ENCODE results near the gene CAB39. TPM values are rescaled to one million over a fixed set of nuclear protein-coding genes. Genes with fewer than 3 reads are reported as not detected.

Gene CAB39
- total RNA-seq, 4 donors from 2014 or later: 73.6 to 105 (median 83.9) TPM

- Histone ChIP-seq H3K9me3 (no peaks in the 10 kb centered on the region), H3K27ac (replicated peaks in 1 of 4) (no peak overlapping the region), H3K27me3 (peaks cover 11 to 46% (median 18%) of the 10 kb centered on the region in 4 donors), H3K36me3 (no peaks in the 10 kb centered on the region), H3K4me3 (no peak overlapping the region), H3K4me1 (peaks cover 9 to 13% (median 10%) of the 10 kb centered on the region in 4 donors)
- no peak for TF ChIP-seq POLR2A (IDR thresholded peaks at IDR 0.05; ENCODE audit: low read depth)
- no peak for TF ChIP-seq POLR2AphosphoS5 (IDR thresholded peaks at IDR 0.05)
- intact Hi-C loops (cut with DNase I): loop anchor here (10.0 kb wide), 1 partner anchor 215 kb away; no protein-coding TSS in a partner anchor
- no peak for DNase-seq (ENCODE audit: extremely low spot score)
- WGBS: 100% methylated on average over 3 of the region's 7 CpGs
These were observed 117.3 kb downstream of the CAB39 start for GRCh38 chr2:230829959-230830358.

DNA sequence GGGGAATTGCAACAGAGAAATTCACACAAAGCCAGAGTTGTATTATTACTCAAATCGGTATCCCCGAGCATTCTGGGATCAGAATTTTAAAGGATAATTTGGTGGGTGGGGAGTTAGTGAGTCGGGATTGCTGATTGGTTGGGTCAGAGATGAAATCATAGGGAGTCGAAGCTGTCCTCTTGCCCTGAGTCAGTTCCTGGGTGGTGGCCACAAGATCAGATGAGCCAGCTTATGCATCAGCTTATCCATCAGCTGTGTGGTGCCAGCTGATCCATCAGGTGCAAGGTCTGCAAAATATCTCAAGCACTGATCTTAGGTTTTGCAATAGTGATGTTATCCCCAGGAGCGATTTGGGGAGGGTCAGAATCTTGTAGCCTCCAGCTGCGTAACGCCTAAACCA lies 117.8 kb downstream of the CAB39 start:
- no peaks in the 10 kb centered on the region for H3K36me3 ChIP-seq
- intact Hi-C loops (cut with DNase I): no loop called here
- DNase-seq (ENCODE audit: extremely low spot score): no peak
- TF ChIP-seq POLR2A (IDR thresholded peaks at IDR 0.05; ENCODE audit: low read depth) (no peak), EP300 (IDR thresholded peaks at IDR 0.05) (no peak), POLR2AphosphoS5 (IDR thresholded peaks at IDR 0.05) (no peak)
- TF ChIP-seq, protein P1, sequence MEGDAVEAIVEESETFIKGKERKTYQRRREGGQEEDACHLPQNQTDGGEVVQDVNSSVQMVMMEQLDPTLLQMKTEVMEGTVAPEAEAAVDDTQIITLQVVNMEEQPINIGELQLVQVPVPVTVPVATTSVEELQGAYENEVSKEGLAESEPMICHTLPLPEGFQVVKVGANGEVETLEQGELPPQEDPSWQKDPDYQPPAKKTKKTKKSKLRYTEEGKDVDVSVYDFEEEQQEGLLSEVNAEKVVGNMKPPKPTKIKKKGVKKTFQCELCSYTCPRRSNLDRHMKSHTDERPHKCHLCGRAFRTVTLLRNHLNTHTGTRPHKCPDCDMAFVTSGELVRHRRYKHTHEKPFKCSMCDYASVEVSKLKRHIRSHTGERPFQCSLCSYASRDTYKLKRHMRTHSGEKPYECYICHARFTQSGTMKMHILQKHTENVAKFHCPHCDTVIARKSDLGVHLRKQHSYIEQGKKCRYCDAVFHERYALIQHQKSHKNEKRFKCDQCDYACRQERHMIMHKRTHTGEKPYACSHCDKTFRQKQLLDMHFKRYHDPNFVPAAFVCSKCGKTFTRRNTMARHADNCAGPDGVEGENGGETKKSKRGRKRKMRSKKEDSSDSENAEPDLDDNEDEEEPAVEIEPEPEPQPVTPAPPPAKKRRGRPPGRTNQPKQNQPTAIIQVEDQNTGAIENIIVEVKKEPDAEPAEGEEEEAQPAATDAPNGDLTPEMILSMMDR (IDR thresholded peaks at IDR 0.05): no peak
- H3K4me3 ChIP-seq: no peak overlapping the region
- peaks cover 11 to 46% (median 18%) of the 10 kb centered on the region in 4 donors for H3K27me3 ChIP-seq
- no peak overlapping the region for H3K27ac ChIP-seq (replicated peaks in 1 of 4)
- no peaks in the 10 kb centered on the region for H3K9me3 ChIP-seq
- peaks cover 9 to 13% (median 10%) of the 10 kb centered on the region in 4 donors for H3K4me1 ChIP-seq
- WGBS: 93% methylated on average over 7 of the region's 7 CpGs

DNA sequence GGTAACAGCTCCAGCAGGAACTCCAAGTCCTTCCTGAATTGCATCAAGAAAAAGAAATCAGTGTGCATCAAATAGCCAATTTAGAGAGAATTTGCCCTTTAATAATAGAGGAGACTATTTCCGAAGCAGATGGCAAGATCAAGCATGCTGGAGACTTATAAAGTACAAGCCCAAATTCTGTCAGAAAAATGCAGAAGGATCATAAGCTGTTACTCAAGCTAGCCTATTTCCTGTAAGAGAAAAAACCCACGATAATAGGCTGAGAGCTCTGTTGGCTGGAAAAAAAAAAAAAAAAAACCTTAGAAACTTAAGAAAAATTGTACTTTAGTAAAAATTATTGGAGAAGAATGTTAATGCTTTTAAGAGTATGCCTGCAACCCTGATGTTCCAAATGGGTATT lies 127.7 kb downstream of the CAB39 start:
- Histone ChIP-seq H3K9me3 (peaks cover 0 to 16% (median 7%) of the 10 kb centered on the region in 4 donors), H3K27ac (replicated peaks in 1 of 4) (no peak overlapping the region), H3K27me3 (no peaks in the 10 kb centered on the region), H3K36me3 (no peaks in the 10 kb centered on the region), H3K4me1 (no peaks in the 10 kb centered on the region), H3K4me3 (no peak overlapping the region)
- TF ChIP-seq EP300 (IDR thresholded peaks at IDR 0.05) (no peak), POLR2A (IDR thresholded peaks at IDR 0.05; ENCODE audit: low read depth) (no peak), POLR2AphosphoS5 (IDR thresholded peaks at IDR 0.05) (no peak)
- TF ChIP-seq, protein P1 (IDR thresholded peaks at IDR 0.05): no peak
- no peak for DNase-seq (ENCODE audit: extremely low spot score)
- intact Hi-C loops (cut with DNase I): no loop called here
- 48% methylated on average over 2 of the region's 2 CpGs for WGBS

- H3K27me3 ChIP-seq: no peaks in the 10 kb centered on the region
- no peak overlapping the region for H3K4me3 ChIP-seq
- TF ChIP-seq POLR2AphosphoS5 (IDR thresholded peaks at IDR 0.05) (no peak), EP300 (IDR thresholded peaks at IDR 0.05) (no peak), POLR2A (IDR thresholded peaks at IDR 0.05; ENCODE audit: low read depth) (no peak)
- TF ChIP-seq, protein P1 (IDR thresholded peaks at IDR 0.05): no peak
- H3K27ac ChIP-seq (replicated peaks in 1 of 4): no peak overlapping the region
- 62% methylated on average over 6 of the region's 6 CpGs for WGBS
- peaks cover 0 to 16% (median 7%) of the 10 kb centered on the region in 4 donors for H3K9me3 ChIP-seq
- intact Hi-C loops (cut with DNase I): no loop called here
- H3K36me3 ChIP-seq: no peaks in the 10 kb centered on the region
- no peak for DNase-seq (ENCODE audit: extremely low spot score)
- H3K4me1 ChIP-seq: peaks cover 0 to under 1% (median 0%) of the 10 kb centered on the region in 4 donors
These were observed 129.8 kb downstream of the CAB39 start for GRCh38 chr2:230842473-230842872.

- TF ChIP-seq EP300 (IDR thresholded peaks at IDR 0.05): no peak
- no peak for TF ChIP-seq POLR2AphosphoS5 (IDR thresholded peaks at IDR 0.05)
- TF ChIP-seq, protein P1 (IDR thresholded peaks at IDR 0.05): no peak
- no peak for TF ChIP-seq POLR2A (IDR thresholded peaks at IDR 0.05; ENCODE audit: low read depth)
- Histone ChIP-seq H3K4me1 (peaks cover 3 to 7% (median 6%) of the 10 kb centered on the region in 4 donors), H3K27me3 (no peaks in the 10 kb centered on the region), H3K9me3 (peaks cover 0 to 13% (median 6%) of the 10 kb centered on the region in 4 donors), H3K27ac (replicated peaks in 1 of 4) (no peak overlapping the region), H3K36me3 (no peaks in the 10 kb centered on the region), H3K4me3 (no peak overlapping the region)
- intact Hi-C loops (cut with DNase I): no loop called here
- 78% methylated on average over 4 of the region's 4 CpGs for WGBS
- no peak for DNase-seq (ENCODE audit: extremely low spot score)
These were observed 130.5 kb downstream of the CAB39 start for GRCh38 chr2:230843132-230843531.
